ENCODE data around the gene CMTM4.

The CMTM4 gene

DNA sequence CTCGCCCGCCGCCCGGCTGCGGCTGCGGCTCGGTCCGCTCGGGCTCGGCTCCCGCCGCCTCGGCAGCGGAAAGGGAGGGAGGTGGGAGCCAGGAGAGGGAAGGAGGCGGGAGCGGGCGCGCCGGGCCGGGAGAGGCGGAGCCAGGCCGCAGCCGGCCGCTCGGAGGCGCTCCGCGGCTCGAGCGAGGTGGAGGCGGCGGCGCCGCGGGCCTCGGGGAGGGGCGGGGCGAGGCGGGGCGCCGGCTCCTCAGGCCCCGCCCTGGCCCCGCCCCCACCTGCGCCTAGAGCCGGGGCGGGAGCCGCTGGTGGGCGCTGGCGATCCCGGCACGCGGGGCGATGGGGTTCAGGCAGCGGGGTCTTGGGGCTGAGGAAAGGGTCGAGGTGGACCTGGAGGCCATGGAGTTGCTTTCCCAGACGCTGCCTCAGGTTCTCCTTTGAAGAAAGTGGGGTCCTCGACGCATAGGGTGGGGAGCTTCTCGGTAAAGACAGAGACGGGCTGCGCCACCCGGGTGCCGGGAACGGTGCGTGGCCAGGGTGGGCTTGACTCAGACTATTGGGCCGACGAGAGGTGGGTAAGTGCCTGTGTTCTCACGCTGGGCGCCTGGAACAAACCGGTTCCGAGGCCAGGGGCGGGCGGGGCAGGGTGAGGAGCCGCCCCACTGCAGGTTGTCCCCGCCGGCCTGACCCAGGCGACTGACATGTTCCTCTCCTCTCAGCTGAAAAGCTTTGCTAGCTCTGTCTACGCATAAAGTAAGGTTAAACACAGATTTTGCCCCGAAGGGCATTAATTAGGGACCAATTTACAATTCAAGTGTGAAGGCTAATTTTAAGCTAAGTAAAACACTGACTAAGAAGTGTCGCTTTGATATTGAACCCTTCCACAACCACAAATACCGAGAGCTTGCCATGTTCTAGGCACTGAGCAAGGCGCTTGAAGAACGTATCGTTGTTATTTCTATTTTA, at the start of gene CMTM4:
Gene CMTM4, minus strand, starts transcription at position 75 of the 962 bp plus-strand sequence. CDS start 218 bp downstream, outside the sequence.
- DNase-seq, result peak; percentile 70 to 74

GRCh38 chr16:66746048-66746447, 49.5 kb upstream of the CMTM4 start:
- DNase-seq, result no peak

DNA sequence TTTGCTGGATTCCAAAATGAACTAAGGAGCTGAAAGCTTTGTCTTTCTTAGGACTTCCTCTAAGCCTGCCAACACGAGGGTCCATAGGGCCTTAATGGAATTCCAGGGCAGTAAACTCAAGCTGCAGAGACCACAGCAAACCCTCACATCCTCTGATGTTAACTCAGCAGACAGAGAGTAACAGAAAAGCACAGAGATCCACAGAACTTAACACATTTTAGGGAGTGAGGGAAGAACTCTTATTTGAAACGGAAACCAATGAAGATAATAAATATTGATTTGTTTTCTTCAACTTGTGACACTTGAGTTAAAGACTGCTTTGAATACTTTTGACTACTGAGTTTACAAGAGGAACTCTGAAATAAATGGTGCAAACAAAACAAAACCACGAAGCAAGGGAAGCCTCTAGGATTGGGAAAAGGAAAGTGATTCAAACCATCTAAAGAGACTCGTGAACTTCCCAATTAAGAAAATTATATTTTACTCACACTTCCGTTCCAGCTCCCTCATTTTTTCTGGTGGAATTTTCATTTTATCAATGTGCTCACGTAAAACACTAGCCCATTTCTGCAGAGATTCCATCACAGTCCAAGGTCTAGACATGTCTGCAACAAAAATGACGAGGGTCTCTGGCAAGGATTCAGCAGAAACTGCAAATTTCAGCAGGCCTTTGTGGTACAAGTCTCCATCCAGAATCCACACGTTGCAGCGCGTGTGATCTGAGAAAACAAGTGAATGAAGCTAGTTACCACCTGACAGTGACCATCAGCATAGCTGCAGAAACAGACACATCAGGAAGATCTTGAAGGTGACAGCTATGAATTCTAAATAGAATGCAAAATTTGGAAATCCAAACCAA, 45.6 kb upstream of the CMTM4 start:
- no peak for DNase-seq

- DNase-seq, result no peak
Measured at GRCh38 chr16:66741169-66741900, 44.8 kb upstream of the CMTM4 start.

DNA sequence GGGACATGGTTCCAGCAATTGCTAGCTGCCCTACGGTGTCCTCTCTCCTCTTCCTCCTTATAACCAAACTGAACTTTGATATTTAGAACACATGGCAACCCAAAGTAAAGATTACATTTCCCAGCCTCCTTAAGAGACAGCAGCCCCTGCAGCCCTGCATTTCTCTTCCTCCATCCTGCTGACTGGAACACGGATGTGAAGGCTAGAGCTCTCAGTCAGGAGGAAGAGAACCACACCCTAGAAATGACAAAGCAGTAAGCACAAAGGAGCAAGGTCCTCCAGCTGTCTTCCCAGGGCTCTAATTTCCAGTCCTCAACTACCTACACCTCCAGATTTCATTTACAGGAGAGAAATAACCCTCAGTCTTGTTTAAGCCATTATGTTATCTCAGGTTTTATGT, 44.0 kb upstream of the CMTM4 start:
- no peak for DNase-seq

GRCh38 chr16:66740010-66740409, 43.5 kb upstream of the CMTM4 start:
- DNase-seq, result peak; percentile 25 to 49

DNA sequence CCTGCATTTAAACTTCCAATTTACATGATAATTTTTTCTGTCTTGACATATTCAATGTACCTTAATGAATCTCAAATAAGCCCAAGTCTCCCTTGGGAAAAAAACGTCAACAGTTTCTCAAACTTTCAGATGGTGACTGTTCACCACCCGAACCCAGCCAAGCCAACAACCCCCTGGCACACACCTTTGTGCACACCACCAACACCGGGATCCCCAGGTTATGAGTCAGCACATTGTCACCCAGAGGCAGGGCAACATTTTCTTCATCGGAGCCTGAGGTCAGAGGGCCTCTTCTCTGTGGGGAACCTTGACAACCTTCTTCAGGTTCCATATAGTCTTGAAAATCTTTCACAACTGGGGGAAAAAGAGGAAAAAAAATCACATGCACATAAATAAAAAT, 39.3 kb upstream of the CMTM4 start:
- DNase-seq, result no peak

DNA sequence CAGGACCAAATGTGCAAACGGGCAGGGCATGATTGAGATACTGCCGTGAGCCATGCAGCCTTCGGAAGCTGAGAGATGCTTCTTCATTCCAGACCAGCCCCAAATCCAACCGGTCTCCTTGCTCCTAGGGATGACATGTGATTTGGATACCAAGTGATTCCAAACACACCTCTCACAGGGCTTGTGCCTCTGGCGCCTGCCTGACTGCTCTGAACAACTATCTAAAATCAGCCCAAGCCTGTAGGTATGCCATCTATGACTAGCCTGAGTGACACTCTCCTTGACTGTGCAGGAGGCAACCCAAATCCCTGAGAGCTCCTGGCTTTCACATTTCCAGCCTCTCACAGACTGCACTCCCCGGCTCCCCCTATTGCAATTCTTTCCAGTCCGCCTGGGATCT, 34.6 kb upstream of the CMTM4 start:
- no peak for DNase-seq

GRCh38 chr16:66728804-66729203, 32.3 kb upstream of the CMTM4 start:
- no peak for DNase-seq

DNA sequence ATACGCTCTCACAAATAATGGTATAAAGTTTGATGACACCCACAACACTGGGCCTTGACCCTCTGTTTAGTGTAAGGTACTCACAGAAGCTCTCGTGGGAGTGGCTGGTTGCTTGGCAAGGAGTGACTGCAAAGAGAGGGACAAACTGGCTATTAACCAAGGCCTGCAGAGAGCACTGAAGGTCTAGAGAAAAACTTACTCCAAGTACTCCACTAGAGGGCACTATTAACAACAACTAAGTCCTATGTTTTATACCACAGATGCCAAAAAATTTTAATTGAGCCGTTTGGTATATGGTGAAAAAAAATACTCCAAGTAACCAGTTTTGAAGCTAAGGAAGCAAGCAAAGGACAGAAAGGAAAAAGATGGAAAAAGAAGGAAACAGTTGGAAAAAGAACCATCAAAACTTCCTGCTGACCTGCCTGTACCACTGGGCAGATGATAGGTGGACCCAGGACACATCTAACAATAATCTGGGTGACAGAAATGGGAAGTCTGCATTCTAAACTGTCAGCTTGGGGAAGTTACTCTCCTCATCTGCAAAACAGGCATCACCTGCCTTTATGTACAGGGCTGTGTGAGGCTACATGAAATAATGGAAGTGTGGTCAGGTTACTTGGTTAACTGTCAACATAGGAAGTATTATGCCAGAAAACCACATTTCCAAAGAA, 31.7 kb upstream of the CMTM4 start:
- DNase-seq, result no peak

DNA sequence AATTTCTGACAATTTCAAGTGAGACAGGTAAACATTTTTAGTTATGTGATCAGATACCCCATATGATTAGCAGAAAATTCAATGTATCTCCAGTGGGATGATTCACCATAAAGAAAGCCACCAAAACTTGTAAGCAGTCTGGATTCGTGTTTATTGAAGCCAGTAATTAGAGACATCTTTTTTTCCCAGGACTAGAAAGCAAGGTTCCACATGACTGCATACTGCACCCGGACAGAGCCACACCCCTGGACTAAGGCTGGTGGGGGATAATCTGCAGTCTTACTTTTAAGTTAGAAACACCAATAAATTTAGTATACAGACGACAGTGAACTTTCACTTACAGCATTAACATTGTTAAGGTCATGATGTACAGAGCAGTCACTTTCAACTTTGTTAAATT, 24.2 kb upstream of the CMTM4 start:
- DNase-seq, result no peak

DNA sequence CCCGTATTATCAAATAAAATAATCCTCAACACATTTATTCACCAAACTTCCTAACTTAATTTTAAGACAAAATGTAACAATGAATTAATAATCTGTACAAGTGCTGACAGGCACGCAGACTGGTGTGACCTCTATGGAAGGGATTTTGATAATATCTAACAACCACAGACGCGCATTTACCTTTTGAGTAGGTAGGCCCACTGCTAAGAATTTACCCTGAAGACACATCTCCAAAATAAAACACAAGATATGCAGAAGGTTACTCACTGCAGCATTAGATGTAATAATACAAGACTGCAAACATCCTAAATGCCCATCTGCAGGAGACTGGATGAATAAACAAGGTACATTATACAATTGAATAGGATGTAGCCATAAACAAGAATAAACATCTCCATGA, 22.7 kb upstream of the CMTM4 start:
- no peak for DNase-seq

DNA sequence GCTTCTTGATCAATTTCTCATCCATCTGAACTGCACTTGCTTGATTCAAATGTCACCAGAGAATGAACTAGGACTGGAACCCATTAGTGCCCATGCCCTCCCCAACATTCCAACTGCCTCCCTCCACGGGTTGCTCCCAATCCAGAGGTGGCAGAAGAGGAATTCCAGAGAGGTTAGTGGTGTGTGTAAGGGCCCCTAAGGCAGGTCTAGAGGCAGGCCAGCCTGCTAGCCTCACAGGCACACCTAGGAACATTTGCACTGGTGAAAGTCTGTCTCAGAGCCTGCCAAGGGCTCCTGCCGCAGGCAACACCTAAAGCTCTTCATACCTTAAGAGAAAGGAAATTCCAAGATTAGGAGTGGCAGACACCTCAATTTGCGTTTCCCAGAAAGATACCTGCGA, 21.2 kb upstream of the CMTM4 start:
- no peak for DNase-seq

GRCh38 chr16:66717112-66717675, 20.7 kb upstream of the CMTM4 start:
- DNase-seq, result peak; percentile 19 to 30

GRCh38 chr16:66714654-66715307, 18.2 kb upstream of the CMTM4 start:
- no peak for DNase-seq

- no peak for DNase-seq
Measured at GRCh38 chr16:66714062-66714461, 17.5 kb upstream of the CMTM4 start.

GRCh38 chr16:66713076-66713475, 16.5 kb upstream of the CMTM4 start:
- DNase-seq, result no peak

GRCh38 chr16:66712512-66712911, 16.0 kb upstream of the CMTM4 start:
- DNase-seq, result no peak

DNA sequence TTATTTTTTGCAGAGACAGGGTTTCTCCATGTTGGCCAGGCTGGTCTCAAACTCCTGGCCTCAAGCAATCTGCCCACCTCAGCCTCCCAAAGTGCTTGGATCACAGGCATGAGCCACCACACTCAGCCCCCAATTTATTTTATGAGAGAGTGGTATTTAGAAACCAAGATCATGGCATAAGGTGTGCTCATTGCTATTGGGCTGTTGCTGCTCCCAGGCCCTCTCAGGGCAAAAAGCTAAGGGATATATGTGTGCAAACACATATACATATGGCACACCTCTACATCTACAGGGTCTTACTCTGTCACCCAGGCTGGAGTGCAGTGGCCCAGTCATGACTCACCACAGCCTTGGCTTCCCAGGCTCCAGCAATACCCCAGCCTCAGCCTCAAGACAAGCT, 15.0 kb upstream of the CMTM4 start:
- no peak for DNase-seq

DNA sequence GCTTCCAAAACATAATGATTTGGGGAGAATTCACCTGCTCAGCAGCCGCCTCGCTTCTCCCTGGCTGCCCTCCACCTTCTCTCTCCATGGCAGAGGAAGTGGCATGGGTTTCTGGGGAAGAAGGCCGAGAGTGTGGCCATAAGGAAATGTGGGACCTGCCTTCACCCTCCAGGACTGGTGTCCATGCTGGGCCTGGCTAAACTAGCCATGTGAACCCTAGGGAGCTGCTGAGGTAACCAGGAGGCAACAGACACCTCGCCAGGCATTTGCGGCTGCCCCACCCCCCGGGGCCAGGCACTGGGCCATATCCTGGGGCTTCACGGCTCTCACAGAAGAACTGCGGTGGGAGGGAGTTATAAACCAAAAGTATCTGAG, 9.9 kb upstream of the CMTM4 start:
- DNase-seq, result no peak

DNA sequence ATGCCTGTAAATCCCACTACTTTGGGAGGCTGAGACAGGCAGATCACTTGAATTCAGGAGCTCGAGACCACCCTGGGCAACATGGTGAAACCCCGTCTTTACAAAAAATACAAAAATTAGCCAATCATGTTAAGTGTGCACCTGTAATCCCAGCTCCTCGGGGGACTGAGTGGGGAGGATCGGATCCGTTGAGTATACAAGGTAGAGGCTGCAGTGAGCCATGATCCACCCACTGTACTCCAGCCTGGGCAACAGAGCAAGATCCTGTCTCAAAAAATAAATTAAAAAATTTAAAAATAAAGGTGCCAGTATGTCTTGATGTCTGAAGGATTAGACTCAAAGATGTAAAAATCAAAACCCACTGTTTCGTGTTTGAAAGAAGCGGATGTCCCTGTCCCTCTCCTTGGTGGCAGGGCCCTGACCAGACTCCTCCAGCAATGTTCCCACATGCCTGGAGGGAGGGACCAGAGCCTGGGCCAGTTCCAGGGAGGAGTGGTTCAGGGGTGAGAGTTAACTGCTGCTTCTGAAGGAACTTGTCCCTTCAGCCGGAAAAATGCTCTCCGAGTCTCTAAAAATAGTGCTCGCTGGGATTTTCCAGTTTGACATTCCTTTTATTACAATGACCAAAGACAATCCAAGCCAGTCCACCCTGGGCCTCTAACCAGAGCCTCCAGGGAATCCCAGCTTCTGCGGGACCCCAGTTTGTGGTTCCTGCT, 9.4 kb upstream of the CMTM4 start:
- DNase-seq, result no peak
